Stimulated activated CD4-positive, alpha-beta T cell treated with anti-CD3 and anti-CD28 coated beads, Interleukin-2, amount 100 ng/mL, for 48 hours (primary cell): ENCODE measurements around the gene HK2.
"Not testable (repeated sequence)": the region's sequence is repeated elsewhere in the genome, so short reads cannot be mapped to it uniquely, and the experiment has no call there.

Source experiments
- DNase-seq, 2 donors: peaks; one replicate each; pipeline ENCODE4 v3.0.0-alpha.2; 2020

HK2 gene

GRCh38 chr2:74906395-74906794, 72.5 kb downstream of the HK2 start:
- no peak for DNase-seq

- not testable (repeated sequence) for DNase-seq
Measured at GRCh38 chr2:74907560-74907959, 73.6 kb downstream of the HK2 start.

- DNase-seq = no peak
Measured at GRCh38 chr2:74908748-74909444, 75.0 kb downstream of the HK2 start.

DNA sequence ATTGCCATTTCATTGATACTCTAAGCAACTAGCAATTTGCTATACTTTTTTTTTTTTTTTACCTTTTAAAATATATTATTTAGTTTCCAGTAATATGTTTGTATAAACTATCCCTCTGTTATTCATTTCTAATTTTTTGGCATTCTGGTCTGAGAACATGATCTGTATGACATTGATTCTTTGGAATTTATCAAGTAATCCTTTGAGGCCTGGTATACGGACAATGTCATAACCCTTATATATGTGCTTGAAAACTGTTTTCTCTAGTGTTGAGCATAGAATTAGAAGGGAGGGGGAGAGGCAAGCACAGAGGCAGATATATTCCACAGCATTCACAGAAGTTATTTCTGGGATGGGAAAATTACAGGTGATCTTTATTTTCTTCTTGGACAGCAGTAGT, 76.3 kb downstream of the HK2 start:
- DNase-seq = no peak

DNA sequence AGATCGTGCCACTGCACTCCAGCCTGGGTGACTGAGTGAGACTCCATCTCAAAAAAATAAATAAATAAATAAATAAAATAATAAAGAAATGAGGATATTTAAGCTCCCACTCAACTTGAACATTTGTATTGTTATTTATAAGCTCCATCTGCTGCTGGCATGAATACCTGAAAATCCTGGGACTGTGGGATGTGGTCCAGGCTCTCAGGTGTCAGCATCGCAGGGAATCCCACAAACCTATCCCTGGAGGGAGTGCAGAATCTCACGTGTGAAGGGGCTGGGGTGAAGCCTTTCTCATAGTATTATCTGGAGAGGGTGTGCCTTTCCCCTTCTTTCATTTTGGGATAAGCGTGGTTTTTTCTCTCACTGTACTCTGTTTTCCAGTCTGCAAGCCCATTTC, 77.1 kb downstream of the HK2 start:
- DNase-seq = no peak

DNA sequence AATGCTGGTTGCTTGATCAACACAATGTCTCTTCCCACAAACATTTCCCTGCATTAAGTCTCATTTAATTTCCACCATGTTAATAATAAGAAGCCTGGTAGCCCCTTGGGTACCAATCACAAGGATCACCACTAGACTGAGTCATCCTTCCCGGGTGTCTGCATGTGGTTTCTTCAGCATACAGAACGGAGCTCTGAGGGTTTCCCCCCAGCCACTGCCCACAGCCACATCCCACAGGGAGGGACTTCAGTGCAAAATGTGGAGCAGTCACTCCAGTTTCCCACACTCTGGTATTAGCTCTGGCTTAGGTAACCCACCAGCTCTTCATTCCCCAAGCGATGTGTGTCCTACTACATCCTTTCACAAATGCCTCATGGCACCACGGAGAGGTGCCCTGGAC, 81.8 kb downstream of the HK2 start:
- DNase-seq = peak in 1 of 2 donors; percentile 15

- no peak for DNase-seq
Measured at GRCh38 chr2:74916394-74916793, 82.5 kb downstream of the HK2 start.

DNA sequence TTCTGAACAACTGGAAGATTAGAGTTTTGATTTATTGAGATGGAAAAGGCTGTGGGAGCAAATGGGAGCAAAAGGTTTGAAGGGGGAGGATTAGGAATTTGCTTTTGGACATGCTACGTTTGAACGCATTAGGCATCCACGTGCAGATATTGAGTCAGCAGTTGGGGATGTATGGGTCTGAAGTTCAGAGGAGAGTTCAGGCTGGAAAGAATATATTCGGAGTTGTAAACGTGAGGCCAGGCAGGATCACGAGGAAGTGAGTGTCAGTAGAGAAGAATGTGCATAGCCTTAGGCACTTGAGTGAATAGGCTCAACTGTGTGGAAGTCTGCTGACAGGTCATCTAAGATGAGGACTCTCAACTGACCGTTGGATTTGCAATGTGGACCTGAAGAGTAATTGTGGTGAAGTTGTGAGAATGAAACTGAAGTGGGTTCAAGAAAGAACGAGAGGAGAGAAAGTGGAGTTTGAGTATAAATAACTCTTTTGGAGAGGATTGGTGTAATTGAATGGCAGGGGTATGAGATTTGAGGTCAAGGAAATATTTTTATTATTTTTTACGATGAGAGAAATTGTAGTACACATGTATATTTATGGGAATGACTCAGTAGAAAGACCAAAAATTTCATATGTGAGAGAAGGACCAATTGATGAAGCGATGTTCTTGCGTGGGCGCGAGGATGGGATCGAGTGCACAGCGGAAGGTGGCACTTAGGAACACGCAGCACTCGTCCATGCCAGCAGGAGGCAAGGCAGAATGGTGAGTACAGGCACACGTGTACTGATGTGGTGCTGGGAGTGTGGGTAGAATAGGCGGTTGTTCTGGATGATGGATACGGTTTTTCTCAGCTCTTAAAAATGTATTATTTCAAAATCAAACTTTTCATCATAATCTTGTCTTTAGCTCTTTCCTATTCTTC, 84.0 kb downstream of the HK2 start:
- no peak for DNase-seq

DNA sequence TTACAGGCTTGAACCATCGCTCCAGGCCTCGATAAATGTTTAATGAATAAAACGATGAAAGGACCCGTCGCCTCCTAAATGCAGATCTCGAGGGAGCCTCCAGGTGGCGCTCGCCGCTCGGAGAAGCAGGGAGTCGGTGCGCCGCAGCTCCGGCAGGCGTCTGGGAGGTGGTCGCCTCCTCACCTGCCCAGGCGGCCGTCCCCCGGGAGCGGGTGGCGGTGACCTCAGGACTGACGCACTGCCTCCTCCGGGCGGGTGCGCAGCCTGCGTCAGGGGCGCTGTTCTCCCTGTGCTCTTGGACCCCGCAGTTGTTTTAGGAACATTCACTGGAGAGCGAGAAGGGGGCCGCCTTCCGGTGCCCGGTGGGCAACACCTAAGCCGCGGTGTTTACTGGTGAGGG, 85.9 kb downstream of the HK2 start:
- DNase-seq = peak; percentile 70 to 75

DNA sequence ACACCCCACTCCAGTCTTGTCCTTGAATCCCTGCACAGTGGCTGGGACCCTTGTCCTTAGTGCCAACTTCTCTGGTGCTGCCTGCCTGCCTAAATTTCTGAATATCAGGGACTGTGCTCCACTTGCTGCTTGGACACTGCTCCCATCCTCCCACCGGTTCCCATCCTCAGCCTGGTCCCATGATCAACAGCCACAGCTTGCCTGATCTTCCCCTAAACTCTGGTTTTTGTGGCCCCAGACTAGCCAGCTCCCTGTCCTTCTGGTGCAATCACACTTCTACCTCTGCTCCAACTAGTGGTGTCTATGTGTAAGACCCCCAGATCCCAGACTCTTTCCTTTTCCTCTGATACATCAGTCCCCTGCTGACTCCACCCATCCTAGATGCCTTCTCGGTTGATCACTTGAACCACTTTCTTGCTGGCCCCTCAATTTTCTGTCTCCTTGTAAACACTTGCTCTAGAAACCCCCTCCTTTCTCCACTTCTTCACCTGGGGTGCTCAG, 87.4 kb downstream of the HK2 start:
- DNase-seq = no peak

GRCh38 chr2:74922592-74923227, 88.8 kb downstream of the HK2 start:
- no peak for DNase-seq

- no peak for DNase-seq
Measured at GRCh38 chr2:74924463-74925265, 90.7 kb downstream of the HK2 start.

DNA sequence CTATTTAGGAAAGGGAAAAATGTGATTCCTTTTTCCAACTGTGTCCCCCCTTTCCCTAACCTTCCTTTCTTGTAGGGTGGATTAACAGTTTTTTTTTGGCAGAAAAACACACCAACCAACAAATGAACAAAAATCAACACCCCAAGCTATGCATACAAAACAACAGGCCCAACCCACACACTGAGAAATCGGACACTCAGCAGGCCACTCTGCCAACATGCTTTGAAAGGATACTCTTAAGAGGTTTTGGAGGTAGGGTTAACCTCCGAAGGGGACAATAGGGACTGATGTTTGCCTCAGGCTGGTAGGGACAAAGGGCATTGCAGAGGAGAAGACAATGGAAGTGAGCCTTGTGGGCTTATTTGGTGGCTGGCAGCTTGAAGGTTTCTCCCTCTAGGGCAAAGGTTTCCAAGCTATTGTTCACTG, 91.4 kb downstream of the HK2 start:
- DNase-seq = no peak

DNA sequence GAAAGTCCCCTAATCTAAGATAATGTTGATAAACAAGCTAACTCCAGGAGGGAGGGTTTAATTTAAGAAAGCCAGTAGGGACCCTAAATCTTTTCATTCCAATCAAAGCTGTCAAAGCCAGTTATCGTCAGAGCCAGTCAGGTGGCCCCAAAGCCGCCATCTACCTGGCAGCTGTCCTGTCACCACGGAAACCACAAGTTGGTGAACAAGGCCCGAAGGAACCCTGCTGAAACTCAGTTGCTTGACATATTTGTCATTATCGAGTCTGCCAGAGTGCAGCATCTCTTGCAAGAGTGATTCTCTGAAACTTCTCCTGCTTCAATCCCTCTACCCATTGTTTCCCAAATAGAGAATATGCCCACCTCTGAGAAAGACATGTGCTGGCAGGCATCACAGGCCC, 93.7 kb downstream of the HK2 start:
- DNase-seq = no peak

- DNase-seq = no peak
Measured at GRCh38 chr2:74930811-74931486, 97.0 kb downstream of the HK2 start.

DNA sequence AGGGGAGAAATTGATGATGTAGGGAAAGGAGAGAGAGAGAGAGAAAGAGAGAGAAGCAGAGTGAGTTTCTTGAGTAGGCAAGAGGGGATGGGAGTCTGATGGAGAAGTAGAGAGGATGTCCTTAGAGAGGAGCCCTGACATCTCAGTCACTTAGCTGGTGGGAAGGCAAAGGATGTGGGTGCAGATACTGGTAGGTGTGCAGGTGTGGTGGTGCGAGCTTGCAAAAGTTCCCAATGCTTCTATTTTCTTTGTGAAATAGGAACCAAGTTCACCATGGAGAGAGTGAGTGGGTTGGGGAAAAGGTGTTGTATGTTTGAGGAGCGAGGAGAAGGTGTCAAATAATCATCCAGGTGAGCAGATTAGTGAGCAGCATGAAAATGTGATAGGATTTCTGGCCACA, 98.0 kb downstream of the HK2 start:
- DNase-seq = no peak

DNA sequence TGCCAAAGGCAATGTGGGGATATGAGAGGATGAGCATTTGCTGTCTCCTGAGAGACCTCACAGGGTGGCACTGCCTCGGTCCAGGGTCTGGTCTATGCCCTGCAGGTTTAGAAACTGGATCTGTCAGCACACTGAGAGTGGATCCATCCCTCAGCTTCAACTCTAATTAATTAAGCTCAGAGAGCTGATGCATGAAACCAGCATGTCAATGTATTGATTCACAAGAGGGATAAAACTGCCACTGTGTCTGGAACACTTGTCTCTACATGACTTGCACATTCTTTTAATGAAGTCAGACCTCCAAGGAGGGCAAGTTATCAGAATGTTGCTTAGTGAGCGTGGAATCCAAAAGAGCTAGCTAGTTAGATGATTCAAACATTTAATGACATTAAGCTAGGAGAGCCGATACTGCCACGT, 102.1 kb downstream of the HK2 start:
- no peak for DNase-seq

- DNase-seq = no peak
Measured at GRCh38 chr2:74937221-74937880, 103.4 kb downstream of the HK2 start.

DNA sequence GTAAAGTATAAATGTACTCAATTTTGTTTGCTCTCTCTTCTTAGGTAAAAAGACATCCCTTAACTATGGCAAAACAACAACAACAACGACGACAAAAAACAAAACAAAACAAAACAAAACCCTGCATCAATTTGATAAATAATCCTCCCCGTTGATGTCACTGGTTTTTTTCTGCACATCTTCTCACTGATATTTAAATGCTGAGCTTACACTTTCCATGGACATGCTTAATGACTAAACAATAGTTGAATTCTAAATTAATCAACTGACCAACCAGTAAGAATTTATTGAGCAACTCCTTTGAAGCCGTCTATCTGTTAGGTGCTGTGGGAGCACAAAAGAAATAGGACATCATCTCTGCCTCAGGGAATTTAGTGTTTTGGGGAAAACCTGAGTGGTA, 104.3 kb downstream of the HK2 start:
- no peak for DNase-seq

DNA sequence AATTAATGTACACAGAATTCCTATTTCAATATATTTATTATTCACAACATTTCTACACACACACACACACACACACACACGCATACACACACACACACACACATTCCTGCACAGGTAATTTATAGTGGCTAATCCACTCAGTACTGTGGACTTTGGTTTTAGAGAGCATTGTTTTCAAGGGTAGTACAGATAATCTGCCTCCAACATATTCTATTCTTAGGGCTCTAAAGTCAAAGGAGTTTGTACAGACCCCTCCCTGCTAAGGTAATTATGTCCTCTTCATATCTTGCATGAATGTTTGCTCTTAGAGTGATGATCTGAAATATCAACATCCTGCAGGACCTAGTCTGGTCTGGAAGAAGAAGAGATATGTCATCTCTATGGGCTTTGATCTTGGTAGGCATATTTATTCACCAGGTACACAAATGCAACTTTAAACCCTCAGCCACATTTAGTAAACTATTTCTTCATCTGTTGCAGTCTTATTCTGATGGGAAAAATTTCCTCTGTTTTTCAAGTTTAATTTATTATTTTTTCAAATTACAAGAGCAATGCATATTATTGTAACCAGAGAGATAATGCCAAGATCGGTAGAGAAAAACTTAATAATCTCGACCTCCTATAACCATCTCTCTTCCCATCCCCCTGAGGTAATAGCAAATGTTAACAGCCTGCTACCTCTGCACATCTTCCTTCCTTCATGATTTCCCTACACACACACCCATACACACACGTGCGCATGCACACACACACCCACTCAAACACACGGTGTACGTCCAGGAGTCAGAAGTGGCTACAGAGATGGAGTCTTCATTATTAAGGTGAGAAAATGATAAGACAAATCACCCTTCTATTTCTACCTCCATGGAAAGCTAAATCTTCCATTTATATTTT, 106.2 kb downstream of the HK2 start:
- no peak for DNase-seq
